ENCODE results near the gene C6orf15. TPM values are rescaled to one million over a fixed set of nuclear protein-coding genes. Genes with fewer than 3 reads are reported as not detected.

Gene C6orf15
- total and polyA plus RNA-seq, 2 of the 8 experiments (the other 6 are each of a cell fraction or from before 2014, with no cell fraction given) = not detected

DNA sequence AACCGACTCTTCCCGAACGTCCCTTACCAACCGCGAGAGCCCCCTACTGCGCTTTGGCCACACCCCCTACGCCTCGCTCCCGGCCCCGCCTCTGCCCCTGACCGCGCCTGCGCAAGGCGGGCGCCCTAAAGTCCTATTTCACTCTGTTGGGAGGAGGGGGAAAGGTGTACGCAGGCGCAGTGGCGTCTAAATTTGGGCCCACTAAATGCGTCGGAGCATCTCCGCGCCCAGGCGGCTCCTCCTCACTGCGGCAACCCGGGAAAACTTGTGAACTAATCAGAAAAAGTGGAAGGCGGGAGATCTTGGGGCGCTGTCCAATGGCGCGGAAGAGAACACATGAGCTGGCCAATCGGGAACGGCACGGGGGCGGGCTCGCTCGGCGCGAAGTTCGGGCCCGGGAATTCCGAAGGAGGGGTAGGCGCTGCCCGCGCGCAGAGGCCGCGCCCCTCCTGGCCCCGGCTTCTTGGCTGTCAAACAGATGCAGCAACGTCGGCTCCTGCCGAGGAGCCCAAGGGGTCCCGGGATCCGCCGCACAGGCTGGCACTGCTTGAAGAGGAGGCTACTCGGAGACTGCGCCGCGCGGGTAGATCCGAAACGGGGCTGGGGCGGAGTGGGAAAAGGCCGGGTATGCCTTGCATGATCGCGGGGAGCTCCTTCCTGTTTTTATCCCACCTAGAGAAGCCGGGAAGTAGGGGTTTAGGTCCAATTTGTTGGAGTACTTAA, 45.9 kb upstream of the C6orf15 start, which contains the start of gene TCF19 (continued):
- 0 out of 2 replicates have a peak, but pooled peaks have one; percentile 71 for TF ChIP-seq EGR1 (IDR thresholded peaks at IDR 0.05; ENCODE audit: borderline replicate concordance, low read depth, low read length)
- TF ChIP-seq GABPA (IDR thresholded peaks at IDR 0.05; ENCODE audit: borderline replicate concordance, insufficient read depth, low read length) = no peak
- peak; percentile 89 for TF ChIP-seq SAP30 (IDR thresholded peaks at IDR 0.05; ENCODE audit: insufficient read depth, insufficient replicate concordance, low read length)
- no peak for TF ChIP-seq CEBPB (IDR thresholded peaks at IDR 0.05; ENCODE audit: low read depth, low read length)
- TF ChIP-seq YY1 (IDR thresholded peaks at IDR 0.05; ENCODE audit: low read depth, low read length) = no peak
- TF ChIP-seq SIX5 (IDR thresholded peaks at IDR 0.05; ENCODE audit: low read depth, low read length) = no peak
- TF ChIP-seq RXRA (IDR thresholded peaks at IDR 0.05; ENCODE audit: insufficient read depth, low read depth, low read length) = no peak
- TF ChIP-seq, protein P1, sequence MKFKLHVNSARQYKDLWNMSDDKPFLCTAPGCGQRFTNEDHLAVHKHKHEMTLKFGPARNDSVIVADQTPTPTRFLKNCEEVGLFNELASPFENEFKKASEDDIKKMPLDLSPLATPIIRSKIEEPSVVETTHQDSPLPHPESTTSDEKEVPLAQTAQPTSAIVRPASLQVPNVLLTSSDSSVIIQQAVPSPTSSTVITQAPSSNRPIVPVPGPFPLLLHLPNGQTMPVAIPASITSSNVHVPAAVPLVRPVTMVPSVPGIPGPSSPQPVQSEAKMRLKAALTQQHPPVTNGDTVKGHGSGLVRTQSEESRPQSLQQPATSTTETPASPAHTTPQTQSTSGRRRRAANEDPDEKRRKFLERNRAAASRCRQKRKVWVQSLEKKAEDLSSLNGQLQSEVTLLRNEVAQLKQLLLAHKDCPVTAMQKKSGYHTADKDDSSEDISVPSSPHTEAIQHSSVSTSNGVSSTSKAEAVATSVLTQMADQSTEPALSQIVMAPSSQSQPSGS (IDR thresholded peaks at IDR 0.05; ENCODE audit: low read length) = no peak
- no peak for TF ChIP-seq KDM1A (IDR thresholded peaks at IDR 0.05; ENCODE audit: borderline replicate concordance, low read length)
- TF ChIP-seq PHF8 (conservative IDR thresholded peaks at IDR 0.05; ENCODE audit: low read depth, low read length) = no peak
- 0 out of 4 replicates have a peak, but pooled peaks of 1 of the 2 experiments have one; percentile 63 for TF ChIP-seq HDAC2 (IDR thresholded peaks at IDR 0.05; ENCODE audit: borderline replicate concordance in 1 of 2, low read depth in 2 of 2, low read length in 2 of 2)

Data from H1 (cell line).